Mucosa of descending colon (tissue), 3 donors: ENCODE measurements around the gene ATP13A5. TPM values are rescaled to one million over a fixed set of nuclear protein-coding genes. Genes with fewer than 3 reads are reported as not detected.

Experiments
- ATAC-seq: fragments of 200-7000 bp; cut with Tn5 transposase; one replicate; pipeline ENCODE4 v1.9.1; 2020; ENCODE audit warnings: mild to moderate bottlenecking, moderate library complexity
- DNase-seq, 3 donors: peaks; one replicate each; pipeline ENCODE4 v3.0.0-alpha.2; 2020
- H3K36me3 ChIP-seq: fragments of 200-600 bp; one replicate; pipeline ENCODE4 v1.8.0; 2021; ENCODE audit warnings: low read depth, mild to moderate bottlenecking
- H3K4me1 ChIP-seq: fragments of 200-600 bp; one replicate; pipeline ENCODE4 v1.8.0; 2021; ENCODE audit warnings: low read depth, mild to moderate bottlenecking
- H3K4me3 ChIP-seq: fragments of 200-600 bp; one replicate; pipeline ENCODE4 v1.8.0; 2021; ENCODE audit warnings: mild to moderate bottlenecking
- H3K9me3 ChIP-seq: fragments of 200-600 bp; one replicate; pipeline ENCODE4 v1.8.0; 2021; ENCODE audit warnings: mild to moderate bottlenecking
- intact Hi-C, 2 donors: fragments of 100-400 bp; cut with DNase I in 1 of 2; cut with micrococcal nuclease in 1 of 2; formaldehyde crosslinking; loops; one replicate each; pipeline versions ENCODE4 v1.11.0 to v1.11.1; 2022; cut with DNase I, micrococcal nuclease
- total RNA-seq, 3 donors: library from RNA; stranded (reverse); fragmentation: NEBNext Ultra II Directional in 2 of 3; extraction: Animal tissue kit (Norgen Biotek cat#: 25700) in 2 of 3; gene quantifications; one replicate each; pipeline versions ENCODE4 v1.2.1 to v1.2.4, GENCODE V29; 2021 to 2023
- TF ChIP-seq, protein P1 (sequence below): fragments of 200-600 bp; IDR thresholded peaks from one replicate; pipeline ENCODE4 v1.8.0; 2022; ENCODE audit warnings: antibody characterized with exemption, mild to moderate bottlenecking
- donor health status: DM: no; HTN: no; CAD: no; lungs with moderate emphysema.
- donor health status: DM: no; HTN: no; CAD: no.
- donor health status: DM: no; HTN: yes; CAD: no.

Gene ATP13A5
- total RNA-seq, 3 donors from 2014 or later, result 0.35 to 0.61 (median 0.41) TPM

DNA sequence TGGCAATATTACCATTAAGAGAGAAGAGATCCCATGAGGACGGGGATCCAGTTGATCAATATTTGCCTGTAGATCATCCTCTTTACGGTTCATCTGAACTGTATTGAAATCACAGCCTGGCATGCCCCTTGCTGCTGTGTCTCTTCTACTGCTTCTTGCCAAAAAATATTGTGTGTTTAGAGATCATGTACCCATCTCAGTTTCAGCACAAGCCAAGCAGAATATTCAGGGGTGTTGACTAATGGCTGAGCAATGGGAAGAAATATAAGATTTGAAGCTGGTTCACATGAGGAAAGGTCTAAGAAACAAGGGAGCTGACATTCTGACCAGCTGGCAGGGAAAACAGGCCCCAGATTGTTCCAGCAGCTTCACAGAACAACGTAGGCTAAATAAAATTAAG lies 21.3 kb downstream of the ATP13A5 start:
- TF ChIP-seq, protein P1, sequence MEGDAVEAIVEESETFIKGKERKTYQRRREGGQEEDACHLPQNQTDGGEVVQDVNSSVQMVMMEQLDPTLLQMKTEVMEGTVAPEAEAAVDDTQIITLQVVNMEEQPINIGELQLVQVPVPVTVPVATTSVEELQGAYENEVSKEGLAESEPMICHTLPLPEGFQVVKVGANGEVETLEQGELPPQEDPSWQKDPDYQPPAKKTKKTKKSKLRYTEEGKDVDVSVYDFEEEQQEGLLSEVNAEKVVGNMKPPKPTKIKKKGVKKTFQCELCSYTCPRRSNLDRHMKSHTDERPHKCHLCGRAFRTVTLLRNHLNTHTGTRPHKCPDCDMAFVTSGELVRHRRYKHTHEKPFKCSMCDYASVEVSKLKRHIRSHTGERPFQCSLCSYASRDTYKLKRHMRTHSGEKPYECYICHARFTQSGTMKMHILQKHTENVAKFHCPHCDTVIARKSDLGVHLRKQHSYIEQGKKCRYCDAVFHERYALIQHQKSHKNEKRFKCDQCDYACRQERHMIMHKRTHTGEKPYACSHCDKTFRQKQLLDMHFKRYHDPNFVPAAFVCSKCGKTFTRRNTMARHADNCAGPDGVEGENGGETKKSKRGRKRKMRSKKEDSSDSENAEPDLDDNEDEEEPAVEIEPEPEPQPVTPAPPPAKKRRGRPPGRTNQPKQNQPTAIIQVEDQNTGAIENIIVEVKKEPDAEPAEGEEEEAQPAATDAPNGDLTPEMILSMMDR, result no peak
- no peak for ATAC-seq

DNA sequence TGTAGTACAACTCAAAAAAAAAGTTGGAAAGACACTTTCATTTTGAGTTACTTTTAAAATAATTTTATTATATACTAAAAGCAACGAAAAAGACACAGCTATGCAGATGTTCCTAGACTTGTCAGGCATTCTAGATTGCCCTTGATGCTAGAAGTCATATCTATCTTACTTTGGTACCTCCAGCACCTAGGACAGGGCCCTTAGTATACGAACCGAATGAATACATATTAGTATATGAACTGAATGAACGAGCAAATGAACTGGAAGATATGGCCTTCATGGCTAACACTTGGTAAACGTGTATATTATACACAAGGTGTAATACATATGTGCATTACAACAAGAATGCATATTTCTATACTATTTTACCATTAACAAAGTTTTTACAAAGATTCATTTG lies 24.1 kb downstream of the ATP13A5 start:
- ATAC-seq (no peak), DNase-seq (no peak)
- Histone ChIP-seq H3K9me3 (no peaks in the 10 kb centered on the region), H3K36me3 (no peaks in the 10 kb centered on the region), H3K4me3 (no peak overlapping the region), H3K4me1 (no peaks in the 10 kb centered on the region)
- intact Hi-C loops, result no loop called here
- TF ChIP-seq, protein P1, result no peak

More for the DNA sequence above, 21.3 kb downstream of the ATP13A5 start:
- intact Hi-C loops, result no loop called here
- Histone ChIP-seq H3K9me3 (no peaks in the 10 kb centered on the region), H3K4me1 (no peaks in the 10 kb centered on the region), H3K4me3 (no peak overlapping the region), H3K36me3 (no peaks in the 10 kb centered on the region)
- no peak for DNase-seq

DNA sequence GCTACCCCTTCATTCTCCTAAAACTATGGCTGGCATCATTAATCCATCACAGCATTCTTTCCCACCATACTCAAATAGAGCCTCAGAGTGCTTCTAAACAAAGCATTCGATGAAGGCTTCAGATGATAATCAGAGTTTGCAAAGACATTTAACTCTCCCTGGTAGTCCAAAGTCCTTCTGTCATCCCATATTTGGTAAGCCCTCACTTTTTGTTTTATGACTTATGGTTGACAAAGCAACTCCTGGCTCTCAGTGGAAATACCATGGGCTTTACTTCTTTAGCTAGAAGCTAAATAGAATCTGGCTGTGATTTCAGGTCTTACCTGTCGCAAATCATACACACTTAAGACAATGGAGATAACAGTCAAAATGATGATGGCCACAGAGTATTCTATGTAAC lies 27.8 kb downstream of the ATP13A5 start:
- DNase-seq (no peak), ATAC-seq (no peak)
- no peaks in the 10 kb centered on the region for H3K9me3 ChIP-seq
- H3K4me1 ChIP-seq, result no peaks in the 10 kb centered on the region
- no peaks in the 10 kb centered on the region for H3K36me3 ChIP-seq
- intact Hi-C loops, result no loop called here
- TF ChIP-seq, protein P1, result no peak
- H3K4me3 ChIP-seq, result no peak overlapping the region

DNA sequence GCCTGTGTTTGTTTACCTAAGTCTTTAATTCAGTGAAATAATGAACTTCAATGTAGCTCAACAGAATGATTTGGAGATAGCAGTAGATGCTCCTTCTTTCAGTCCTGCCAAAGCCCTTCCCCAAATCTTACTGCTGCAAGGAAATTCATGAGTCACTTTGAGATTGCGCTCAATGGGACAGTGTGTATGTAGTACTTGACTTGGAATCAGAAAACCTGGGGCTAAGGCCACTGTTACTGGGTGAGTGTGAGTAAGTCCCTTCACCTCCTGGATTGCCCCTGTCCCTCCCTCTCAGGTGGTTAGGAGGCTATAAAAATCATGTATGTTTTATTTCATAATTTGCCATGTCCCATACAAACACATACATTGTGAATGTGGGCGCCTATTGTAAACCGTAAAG lies 29.9 kb downstream of the ATP13A5 start:
- Histone ChIP-seq H3K4me3 (no peak overlapping the region), H3K4me1 (no peaks in the 10 kb centered on the region), H3K9me3 (no peaks in the 10 kb centered on the region), H3K36me3 (no peaks in the 10 kb centered on the region)
- no peak for ATAC-seq
- TF ChIP-seq, protein P1, result no peak
- intact Hi-C loops, result no loop called here
- DNase-seq, result no peak

DNA sequence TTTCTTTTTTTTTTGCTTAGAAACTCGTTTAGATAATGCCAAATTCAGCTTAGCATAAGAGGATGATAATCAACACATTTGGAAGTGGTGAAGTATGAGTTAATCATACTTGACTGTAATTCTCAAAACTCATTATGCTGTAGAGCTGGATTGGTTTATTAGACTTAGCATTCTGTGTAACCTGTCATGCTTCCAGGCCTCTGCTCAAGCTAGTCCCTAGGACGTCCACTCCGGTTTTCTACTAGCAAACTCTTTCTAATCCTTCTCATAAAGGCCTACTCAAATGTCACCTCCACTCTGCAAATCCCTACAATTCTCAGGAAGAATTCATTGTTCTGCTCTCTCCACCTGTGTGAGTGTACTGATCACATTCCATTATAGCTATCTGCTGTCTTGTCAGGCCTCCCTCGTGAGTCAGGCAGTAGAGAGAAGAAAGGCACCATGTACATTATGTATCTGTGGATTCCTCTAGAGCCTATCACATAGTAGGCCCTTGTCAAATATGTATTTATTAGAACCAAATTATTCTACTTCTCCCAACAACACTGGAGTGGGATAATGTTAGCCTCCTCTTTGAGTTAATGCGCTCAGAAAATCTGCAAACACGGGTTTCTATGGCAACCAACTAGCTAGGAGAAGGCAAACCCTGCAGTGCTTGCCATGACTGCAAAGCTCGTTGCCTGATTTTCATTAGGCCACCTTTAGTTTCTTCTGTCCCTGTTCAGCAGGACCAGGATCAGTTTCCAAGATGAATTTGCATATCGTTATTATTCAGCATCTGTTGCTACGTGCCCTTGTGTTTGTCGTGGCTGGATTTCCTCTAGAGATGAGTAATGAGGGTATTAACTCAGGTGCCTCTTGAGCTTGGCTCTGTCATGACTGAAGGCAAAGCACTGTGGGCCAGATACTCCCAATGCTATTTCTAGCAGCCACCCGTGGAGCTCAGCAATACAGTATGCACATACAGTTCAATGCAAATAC lies 30.7 kb downstream of the ATP13A5 start:
- TF ChIP-seq, protein P1, result no peak
- Histone ChIP-seq H3K9me3 (no peaks in the 10 kb centered on the region), H3K4me3 (no peak overlapping the region), H3K4me1 (no peaks in the 10 kb centered on the region), H3K36me3 (no peaks in the 10 kb centered on the region)
- ATAC-seq (no peak), DNase-seq (no peak)
- intact Hi-C loops, result no loop called here
